ENCODE measurements around the gene TLE4. TPM values are rescaled to one million over a fixed set of nuclear protein-coding genes. Genes with fewer than 3 reads are reported as not detected.

Gene TLE4
- total and polyA plus RNA-seq, 10 of the 15 experiments (the other 5 are each of a cell fraction or from before 2014, with no cell fraction given) = 5.3 to 53.3 (median 23.3) TPM

DNA sequence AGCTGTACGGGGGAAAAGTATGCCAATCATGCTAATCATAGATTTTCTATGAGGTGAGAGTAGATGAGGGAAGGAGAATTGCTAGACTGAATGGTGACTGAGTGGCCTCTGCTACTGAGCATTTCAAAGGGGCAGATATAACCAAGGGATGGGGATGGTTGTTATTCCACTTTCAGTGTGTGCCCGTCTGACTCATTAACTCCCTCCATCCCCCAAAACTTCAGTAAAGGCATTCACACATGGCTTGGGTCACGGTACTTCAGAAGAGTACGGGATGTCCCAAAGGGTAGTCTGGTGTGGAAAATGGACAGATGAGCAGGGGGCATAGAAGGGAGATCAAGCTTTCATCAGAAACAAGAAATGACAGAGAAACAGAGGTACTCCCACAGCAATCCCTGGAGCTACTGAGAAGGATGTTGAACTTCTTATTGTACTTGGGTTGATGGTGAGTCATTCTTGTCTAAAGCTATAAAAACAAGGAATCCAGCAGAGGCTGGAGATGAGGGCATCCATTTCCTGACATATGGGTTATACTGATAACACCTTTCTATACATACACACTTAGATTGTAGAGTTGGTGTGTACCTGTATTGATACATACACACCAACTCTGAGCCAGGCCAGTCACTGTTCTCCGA lies 8.9 kb upstream of the TLE4 start:
- TF ChIP-seq STAT3 (IDR thresholded peaks at IDR 0.05; ENCODE audit: low read depth, low read length) = no peak
- TF ChIP-seq ZNF384 (IDR thresholded peaks at IDR 0.05; ENCODE audit: borderline replicate concordance, low read depth, low read length) = no peak
- TF ChIP-seq SREBF1 (IDR thresholded peaks at IDR 0.05; ENCODE audit: low read length) = no peak
- no peak for TF ChIP-seq MEF2A (IDR thresholded peaks at IDR 0.05; ENCODE audit: insufficient read depth, low read depth, low read length)
- no peak for TF ChIP-seq TCF12 (IDR thresholded peaks at IDR 0.05; ENCODE audit: low read depth, low read length)
- TF ChIP-seq, protein P1, sequence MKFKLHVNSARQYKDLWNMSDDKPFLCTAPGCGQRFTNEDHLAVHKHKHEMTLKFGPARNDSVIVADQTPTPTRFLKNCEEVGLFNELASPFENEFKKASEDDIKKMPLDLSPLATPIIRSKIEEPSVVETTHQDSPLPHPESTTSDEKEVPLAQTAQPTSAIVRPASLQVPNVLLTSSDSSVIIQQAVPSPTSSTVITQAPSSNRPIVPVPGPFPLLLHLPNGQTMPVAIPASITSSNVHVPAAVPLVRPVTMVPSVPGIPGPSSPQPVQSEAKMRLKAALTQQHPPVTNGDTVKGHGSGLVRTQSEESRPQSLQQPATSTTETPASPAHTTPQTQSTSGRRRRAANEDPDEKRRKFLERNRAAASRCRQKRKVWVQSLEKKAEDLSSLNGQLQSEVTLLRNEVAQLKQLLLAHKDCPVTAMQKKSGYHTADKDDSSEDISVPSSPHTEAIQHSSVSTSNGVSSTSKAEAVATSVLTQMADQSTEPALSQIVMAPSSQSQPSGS (IDR thresholded peaks at IDR 0.05; ENCODE audit: low read length) = no peak
- TF ChIP-seq, protein P2, sequence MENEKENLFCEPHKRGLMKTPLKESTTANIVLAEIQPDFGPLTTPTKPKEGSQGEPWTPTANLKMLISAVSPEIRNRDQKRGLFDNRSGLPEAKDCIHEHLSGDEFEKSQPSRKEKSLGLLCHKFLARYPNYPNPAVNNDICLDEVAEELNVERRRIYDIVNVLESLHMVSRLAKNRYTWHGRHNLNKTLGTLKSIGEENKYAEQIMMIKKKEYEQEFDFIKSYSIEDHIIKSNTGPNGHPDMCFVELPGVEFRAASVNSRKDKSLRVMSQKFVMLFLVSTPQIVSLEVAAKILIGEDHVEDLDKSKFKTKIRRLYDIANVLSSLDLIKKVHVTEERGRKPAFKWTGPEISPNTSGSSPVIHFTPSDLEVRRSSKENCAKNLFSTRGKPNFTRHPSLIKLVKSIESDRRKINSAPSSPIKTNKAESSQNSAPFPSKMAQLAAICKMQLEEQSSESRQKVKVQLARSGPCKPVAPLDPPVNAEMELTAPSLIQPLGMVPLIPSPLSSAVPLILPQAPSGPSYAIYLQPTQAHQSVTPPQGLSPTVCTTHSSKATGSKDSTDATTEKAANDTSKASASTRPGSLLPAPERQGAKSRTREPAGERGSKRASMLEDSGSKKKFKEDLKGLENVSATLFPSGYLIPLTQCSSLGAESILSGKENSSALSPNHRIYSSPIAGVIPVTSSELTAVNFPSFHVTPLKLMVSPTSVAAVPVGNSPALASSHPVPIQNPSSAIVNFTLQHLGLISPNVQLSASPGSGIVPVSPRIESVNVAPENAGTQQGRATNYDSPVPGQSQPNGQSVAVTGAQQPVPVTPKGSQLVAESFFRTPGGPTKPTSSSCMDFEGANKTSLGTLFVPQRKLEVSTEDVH (IDR thresholded peaks at IDR 0.05; ENCODE audit: low read depth, partially characterized antibody) = no peak
- no peak for TF ChIP-seq WRNIP1 (IDR thresholded peaks at IDR 0.05; ENCODE audit: borderline replicate concordance, low read depth, low read length)
- TF ChIP-seq, protein P3, sequence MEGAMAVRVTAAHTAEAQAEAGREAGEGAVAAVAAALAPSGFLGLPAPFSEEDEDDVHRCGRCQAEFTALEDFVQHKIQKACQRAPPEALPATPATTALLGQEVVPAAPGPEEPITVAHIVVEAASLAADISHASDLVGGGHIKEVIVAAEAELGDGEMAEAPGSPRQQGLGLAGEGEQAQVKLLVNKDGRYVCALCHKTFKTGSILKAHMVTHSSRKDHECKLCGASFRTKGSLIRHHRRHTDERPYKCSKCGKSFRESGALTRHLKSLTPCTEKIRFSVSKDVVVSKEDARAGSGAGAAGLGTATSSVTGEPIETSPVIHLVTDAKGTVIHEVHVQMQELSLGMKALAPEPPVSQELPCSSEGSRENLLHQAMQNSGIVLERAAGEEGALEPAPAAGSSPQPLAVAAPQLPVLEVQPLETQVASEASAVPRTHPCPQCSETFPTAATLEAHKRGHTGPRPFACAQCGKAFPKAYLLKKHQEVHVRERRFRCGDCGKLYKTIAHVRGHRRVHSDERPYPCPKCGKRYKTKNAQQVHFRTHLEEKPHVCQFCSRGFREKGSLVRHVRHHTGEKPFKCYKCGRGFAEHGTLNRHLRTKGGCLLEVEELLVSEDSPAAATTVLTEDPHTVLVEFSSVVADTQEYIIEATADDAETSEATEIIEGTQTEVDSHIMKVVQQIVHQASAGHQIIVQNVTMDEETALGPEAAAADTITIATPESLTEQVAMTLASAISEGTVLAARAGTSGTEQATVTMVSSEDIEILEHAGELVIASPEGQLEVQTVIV (IDR thresholded peaks at IDR 0.05; ENCODE audit: borderline replicate concordance, partially characterized antibody) = no peak
- ChIA-PET RAD21 (ENCODE audit: unreplicated experiment) (no interaction called here), SMC1A (ENCODE audit: uncharacterized antibody, unreplicated experiment) (interaction anchor here (1.1 to 1.4 kb wide), 2 partner anchors 9 to 70 kb away, joined by 3 to 4 read pairs; partner anchors contain the start of gene TLE4), POLR2A (interaction anchor here (0.7 kb wide), 3 partner anchors 66 to 1268 kb away, joined by 3 to 4 read pairs (median 4); no protein-coding TSS in a partner anchor), CTCF (no interaction called here)
- in situ Hi-C loops (cut with MboI) = no loop called here
- intact Hi-C loops (cut with micrococcal nuclease; ENCODE audit: unreplicated experiment) = loop anchor here (10.0 kb wide), 1 partner anchor 428 kb away; no protein-coding TSS in a partner anchor
- BruUV-seq (replicated peaks) = no TSS peak
- WGBS (ENCODE audit: insufficient coverage, insufficient replicate concordance, low lambda C conversion rate, missing lambda C conversion rate) = 64% methylated on average over 5 of the region's 5 CpGs
- H4K20me1 ChIP-seq (ENCODE audit: control insufficient read depth, insufficient read depth) = no peaks in the 10 kb centered on the region
- no peak overlapping the region for H3K4me3 ChIP-seq
- no peak for FAIRE-seq
- H3K4me1 ChIP-seq (ENCODE audit: control insufficient read depth, insufficient read depth, low read length) = peaks cover 6% of the 10 kb centered on the region; the same call in 1 of the 2 replicates
- H3K9me3 ChIP-seq (replicated peaks; ENCODE audit: control insufficient read depth, insufficient read depth, low read length) = no peaks in the 10 kb centered on the region
- no peaks in the 10 kb centered on the region for H3K79me2 ChIP-seq (ENCODE audit: control insufficient read depth, insufficient read depth, low read length)
- DNase-seq (ENCODE audit: low read depth, low spot score) = no peak
- H3K36me3 ChIP-seq (ENCODE audit: control insufficient read depth in 2 of 2, insufficient read depth in 2 of 2, low read length in 1 of 2) = no peaks in the 10 kb centered on the region
- H2AFZ ChIP-seq (ENCODE audit: control insufficient read depth, low read depth, low read length) = no peak overlapping the region
- no peak overlapping the region for H3K4me2 ChIP-seq (ENCODE audit: control insufficient read depth, insufficient read depth)
- no peak overlapping the region for H3K27ac ChIP-seq (ENCODE audit: control insufficient read depth, insufficient read depth)
- no peak overlapping the region for H3K9ac ChIP-seq (ENCODE audit: control insufficient read depth, insufficient read depth, low read length)
- no peaks in the 10 kb centered on the region for H3K27me3 ChIP-seq (replicated peaks in 1 of 2; ENCODE audit: control insufficient read depth in 2 of 2, insufficient read depth in 2 of 2, low read length in 1 of 2)
- ATAC-seq = no peak
